ENCODE measurements around the gene FUT7.

Gene FUT7

GRCh38 chr9:136980669-136981478 is 51.0 kb downstream of the FUT7 start:
- DNase-seq = no peak

All from NCI-H1092 (cell line).